ENCODE results near the gene PHLDB2. TPM values are rescaled to one million over a fixed set of nuclear protein-coding genes. Genes with fewer than 3 reads are reported as not detected.

PHLDB2 gene
- total and polyA plus RNA-seq, 2 donors (not counting 1 experiment from before 2014, with no cell fraction given), result 33.8 to 47.9 TPM

GRCh38 chr3:111867889-111868426 lies 8.9 kb downstream of the PHLDB2 start:
- Histone ChIP-seq H3K9ac (ENCODE audit: insufficient read depth, low read length) (no peak overlapping the region), H3K27ac (ENCODE audit: insufficient read depth, low read length) (no peak overlapping the region), H3K9me3 (ENCODE audit: control insufficient read depth, insufficient read depth, low read depth, low read length) (no peaks in the 10 kb centered on the region), H3K4me3 (replicated peaks in 1 of 4; ENCODE audit: control extremely low read depth in 1 of 4, insufficient read depth in 1 of 4, low read depth in 3 of 4, low read length in 4 of 4) (no peak overlapping the region), H3K27me3 (ENCODE audit: control insufficient read depth, insufficient read depth, low read length) (no peaks in the 10 kb centered on the region), H3K36me3 (ENCODE audit: control insufficient read depth, insufficient read depth, low read length) (no peaks in the 10 kb centered on the region), H3K4me1 (ENCODE audit: control insufficient read depth, extremely low read depth, insufficient read depth, low read length) (peaks cover 8% of the 10 kb centered on the region), H4K20me1 (ENCODE audit: control insufficient read depth, extremely low read depth, insufficient read depth, low read length) (no peaks in the 10 kb centered on the region), H3K79me2 (ENCODE audit: control insufficient read depth, insufficient read depth, low read length) (peaks cover 63% of the 10 kb centered on the region), H3K4me2 (ENCODE audit: extremely low read depth, insufficient read depth, low read length) (no peak overlapping the region), H2AFZ (ENCODE audit: low read length) (no peak overlapping the region)
- DNase-seq (ENCODE audit: low read depth in 2 of 2), result no peak
- TF ChIP-seq EZH2 (IDR thresholded peaks at IDR 0.05; ENCODE audit: low read length, missing control alignments) (no peak), CTCF (conservative IDR thresholded peaks at IDR 0.05 in 1 of 2, IDR thresholded peaks at IDR 0.05 in 1 of 2; ENCODE audit: low read depth in 1 of 2, low read length in 2 of 2) (no peak)

GRCh38 chr3:111870620-111871019 lies 11.6 kb downstream of the PHLDB2 start:
- no peaks in the 10 kb centered on the region for H3K27me3 ChIP-seq (ENCODE audit: control insufficient read depth, insufficient read depth, low read length)
- no peak overlapping the region for H3K27ac ChIP-seq (ENCODE audit: insufficient read depth, low read length)
- H3K4me1 ChIP-seq (ENCODE audit: control insufficient read depth, extremely low read depth, insufficient read depth, low read length), result peaks cover 11% of the 10 kb centered on the region
- no peak overlapping the region for H2AFZ ChIP-seq (ENCODE audit: low read length)
- H3K9ac ChIP-seq (ENCODE audit: insufficient read depth, low read length), result no peak overlapping the region
- no peaks in the 10 kb centered on the region for H3K36me3 ChIP-seq (ENCODE audit: control insufficient read depth, insufficient read depth, low read length)
- H3K79me2 ChIP-seq (ENCODE audit: control insufficient read depth, insufficient read depth, low read length), result peaks cover 58% of the 10 kb centered on the region
- no peak overlapping the region for H3K4me3 ChIP-seq (replicated peaks in 1 of 4; ENCODE audit: control extremely low read depth in 1 of 4, insufficient read depth in 1 of 4, low read depth in 3 of 4, low read length in 4 of 4)
- no peaks in the 10 kb centered on the region for H4K20me1 ChIP-seq (ENCODE audit: control insufficient read depth, extremely low read depth, insufficient read depth, low read length)
- H3K4me2 ChIP-seq (ENCODE audit: extremely low read depth, insufficient read depth, low read length), result peak overlapping the region; percentile 23
- TF ChIP-seq EZH2 (IDR thresholded peaks at IDR 0.05; ENCODE audit: low read length, missing control alignments) (no peak), CTCF (conservative IDR thresholded peaks at IDR 0.05 in 1 of 2, IDR thresholded peaks at IDR 0.05 in 1 of 2; ENCODE audit: low read depth in 1 of 2, low read length in 2 of 2) (no peak)
- peak in 1 of 2 donors; percentile 45 for DNase-seq (ENCODE audit: low read depth in 2 of 2)
- no peaks in the 10 kb centered on the region for H3K9me3 ChIP-seq (ENCODE audit: control insufficient read depth, insufficient read depth, low read depth, low read length)

- Histone ChIP-seq H2AFZ (ENCODE audit: low read length) (no peak overlapping the region), H3K9ac (ENCODE audit: insufficient read depth, low read length) (no peak overlapping the region), H3K36me3 (ENCODE audit: control insufficient read depth, insufficient read depth, low read length) (no peaks in the 10 kb centered on the region), H3K79me2 (ENCODE audit: control insufficient read depth, insufficient read depth, low read length) (peaks cover 52% of the 10 kb centered on the region), H3K4me3 (replicated peaks in 1 of 4; ENCODE audit: control extremely low read depth in 1 of 4, insufficient read depth in 1 of 4, low read depth in 3 of 4, low read length in 4 of 4) (no peak overlapping the region), H4K20me1 (ENCODE audit: control insufficient read depth, extremely low read depth, insufficient read depth, low read length) (no peaks in the 10 kb centered on the region), H3K9me3 (ENCODE audit: control insufficient read depth, insufficient read depth, low read depth, low read length) (no peaks in the 10 kb centered on the region), H3K4me2 (ENCODE audit: extremely low read depth, insufficient read depth, low read length) (no peak overlapping the region), H3K27me3 (ENCODE audit: control insufficient read depth, insufficient read depth, low read length) (no peaks in the 10 kb centered on the region), H3K4me1 (ENCODE audit: control insufficient read depth, extremely low read depth, insufficient read depth, low read length) (peaks cover 11% of the 10 kb centered on the region), H3K27ac (ENCODE audit: insufficient read depth, low read length) (no peak overlapping the region)
- TF ChIP-seq CTCF (conservative IDR thresholded peaks at IDR 0.05 in 1 of 2, IDR thresholded peaks at IDR 0.05 in 1 of 2; ENCODE audit: low read depth in 1 of 2, low read length in 2 of 2), result no peak
- TF ChIP-seq EZH2 (IDR thresholded peaks at IDR 0.05; ENCODE audit: low read length, missing control alignments), result no peak
- no peak for DNase-seq (ENCODE audit: low read depth in 2 of 2)
Observed at GRCh38 chr3:111871809-111872623, 13.0 kb downstream of the PHLDB2 start.
